K562 (cell line): Measurements from ENCODE around the gene SLC7A8. TPM values are rescaled to one million over a fixed set of nuclear protein-coding genes. Genes with fewer than 3 reads are reported as not detected.

Source experiments
- EP400 ChIP-seq: fragments of 450-650 bp; IDR thresholded peaks from 2 replicates; pipeline ENCODE4 v1.6.1; 2017; ENCODE audit warnings: antibody characterized with exemption, mild to moderate bottlenecking, moderate library complexity
- ERF ChIP-seq: fragments of 450-650 bp; formaldehyde crosslinking; IDR thresholded peaks from 2 replicates; pipeline ENCODE4 v1.4.0; 2020; ENCODE audit warnings: mild to moderate bottlenecking, mixed read lengths
- FOXM1 ChIP-seq, 2 experiments: fragments of 450-650 bp in 1 of 2; sonication (generic) in 1 of 2; formaldehyde crosslinking in 1 of 2; IDR thresholded peaks; 2 replicates each; pipeline versions ENCODE4 v1.6.1 to v1.9.0; 2017 to 2022; ENCODE audit warnings: low read depth in 2 of 2, mild to moderate bottlenecking in 2 of 2, missing genetic modification reagents in 1 of 2, moderate library complexity in 1 of 2
- HDAC8 ChIP-seq: fragments of 450-650 bp; IDR thresholded peaks from 2 replicates; pipeline ENCODE4 v1.6.1; 2016; ENCODE audit warnings: mild to moderate bottlenecking, missing genetic modification characterization, moderate library complexity, missing compliant biosample characterization
- MEIS2 ChIP-seq: fragments of 450-650 bp; IDR thresholded peaks from 2 replicates; pipeline ENCODE4 v1.6.1; 2014; ENCODE audit warnings: mild to moderate bottlenecking; ENCODE audit not compliant: partially characterized antibody
- MYBL2 ChIP-seq, 2 experiments: fragments of 450-650 bp in 1 of 2; sonication (generic) in 1 of 2; formaldehyde crosslinking in 1 of 2; IDR thresholded peaks; 2 replicates each; pipeline versions ENCODE4 v1.6.1 to v1.8.1; 2017 to 2022; ENCODE audit warnings: borderline replicate concordance in 1 of 2, inconsistent platforms in 1 of 2, low read depth in 1 of 2, mild to moderate bottlenecking in 1 of 2, missing genetic modification reagents in 1 of 2, moderate library complexity in 1 of 2
- REST ChIP-seq, 2 experiments: fragments of 450-650 bp; formaldehyde crosslinking in 1 of 2; IDR thresholded peaks; 2 replicates each; pipeline versions ENCODE4 v1.4.0 to v1.6.1; 2014 to 2020; ENCODE audit warnings: mild to moderate bottlenecking in 2 of 2, borderline replicate concordance in 1 of 2, low read depth in 1 of 2
- SFPQ ChIP-seq: fragments of 200-400 bp; formaldehyde crosslinking; IDR thresholded peaks from 2 replicates; pipeline ENCODE4 v1.6.1; 2017; ENCODE audit warnings: mild to moderate bottlenecking, low read depth, low read length, moderate library complexity
- VEZF1 ChIP-seq: fragments of 200-800 bp; sonication (Bioruptor generic); IDR thresholded peaks from 2 replicates; pipeline ENCODE4 v1.6.1; 2017; ENCODE audit warnings: missing genetic modification characterization, missing compliant biosample characterization
- ZFP91 ChIP-seq: sonication (generic); formaldehyde crosslinking; IDR thresholded peaks from 2 replicates; pipeline ENCODE4 v1.8.0; 2022; ENCODE audit warnings: mild to moderate bottlenecking, missing genetic modification reagents
- polyA plus RNA-seq, 8 experiments: library from polyadenylated mRNA; depleted of rRNA in 4 of 8; stranded (reverse) in 5 of 8; unstranded in 3 of 8; fragments of >200 nt; fragmentation: Nextera tagmentation in 2 of 8; fragmentation: Illumina TruSeq in 1 of 8; extraction: Ambion mirVana in 2 of 8; extraction: Trizol in 1 of 8; gene quantifications; 2 replicates each; pipeline versions ENCODE4 v1.2.1 to v1.2.3, GENCODE V29; 2011 to 2014; ENCODE audit warnings: inconsistent platforms in 1 of 8, missing spikeins in 1 of 8
- total RNA-seq, 7 experiments: library from RNA; depleted of rRNA in 6 of 7; stranded (reverse); fragments of >200 nt in 6 of 7; fragmentation: Illumina TruSeq in 2 of 7; extraction: Trizol in 2 of 7; gene quantifications; 2 replicates each; pipeline versions ENCODE4 v1.2.1 to v1.2.3, GENCODE V29; 2011 to 2021; ENCODE audit warnings: low replicate concordance in 1 of 7

SLC7A8 gene
- total and polyA plus RNA-seq, 9 of the 15 experiments (the other 6 are each of a cell fraction or from before 2014, with no cell fraction given), result 2.0 to 33.0 (median 6.0) TPM

GRCh38 chr14:23094666-23095195 lies 88.7 kb downstream of the SLC7A8 start, which contains the start of gene ACIN1 (continued):
- TF ChIP-seq ERF, result 0 out of 2 replicates have a peak, but pooled peaks have one; percentile 85
- no peak for TF ChIP-seq SFPQ
- TF ChIP-seq ZFP91, result peak; percentile 23; the same call in 1 of the 2 replicates
- TF ChIP-seq VEZF1 (CRISPR knock-in tag), result peak; percentile 76
- no peak for TF ChIP-seq MYBL2 (IDR thresholded peaks at IDR 0.05; ENCODE audit: low read depth)
- no peak for TF ChIP-seq MYBL2 (CRISPR knock-in tag; IDR thresholded peaks at IDR 0.05; ENCODE audit: borderline replicate concordance)
- no peak for TF ChIP-seq FOXM1 (IDR thresholded peaks at IDR 0.05; ENCODE audit: low read depth)
- TF ChIP-seq FOXM1 (CRISPR knock-in tag; IDR thresholded peaks at IDR 0.05; ENCODE audit: low read depth), result peak; percentile 91; the same call in 1 of the 2 replicates
- no peak; the same call in 1 of the 2 replicates for TF ChIP-seq REST (IDR thresholded peaks at IDR 0.05; ENCODE audit: borderline replicate concordance)
- TF ChIP-seq REST (CRISPR knock-in tag; IDR thresholded peaks at IDR 0.05; ENCODE audit: low read depth), result peak; percentile 74
- TF ChIP-seq HDAC8, result peak; percentile 49; the same call in 1 of the 2 replicates
- peak; percentile 58 for TF ChIP-seq MEIS2
- peak; percentile 2; the same call in 1 of the 2 replicates for TF ChIP-seq EP400
